ENCODE results near the gene LLPH.

LLPH gene

GRCh38 chr12:66103016-66103913 lies 27.3 kb downstream of the LLPH start:
- no peak for DNase-seq (ENCODE audit: low read depth in 1 of 2, low spot score in 1 of 2)

DNA sequence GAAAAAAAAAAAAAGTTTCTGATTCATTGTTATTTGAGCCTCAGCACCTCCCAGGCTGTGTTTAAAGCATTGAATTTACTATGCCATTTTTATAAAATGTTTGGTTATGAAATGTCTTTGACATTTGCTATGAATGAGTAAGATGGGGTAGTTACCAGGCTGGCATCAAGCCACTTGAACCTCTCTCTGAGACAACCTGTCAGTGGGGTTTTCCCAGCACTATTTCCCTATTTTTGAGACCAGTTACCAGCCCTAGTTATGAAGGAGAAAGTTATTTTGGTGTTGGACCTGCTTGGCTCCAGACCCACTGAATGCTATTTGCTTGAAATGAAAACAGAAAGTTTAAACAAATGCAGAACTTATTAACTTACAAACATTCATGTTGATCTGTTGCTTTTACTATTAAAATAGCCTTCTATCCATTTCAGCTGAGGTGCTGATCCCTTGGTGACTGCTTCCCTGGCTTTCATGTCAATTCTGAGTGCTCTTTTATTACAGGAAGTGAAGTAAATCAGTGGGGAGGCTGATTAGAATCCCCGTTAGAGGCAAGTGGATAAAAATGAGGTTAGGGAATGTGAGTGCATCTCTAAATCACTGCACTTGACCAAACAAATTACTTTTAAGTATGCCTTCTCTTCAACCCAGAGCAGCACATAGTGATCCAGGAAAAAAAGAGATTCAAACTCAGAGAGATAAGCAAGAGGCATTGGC lies 37.8 kb downstream of the LLPH start:
- no peak for DNase-seq (ENCODE audit: low read depth in 1 of 2, low spot score in 1 of 2)

DNA sequence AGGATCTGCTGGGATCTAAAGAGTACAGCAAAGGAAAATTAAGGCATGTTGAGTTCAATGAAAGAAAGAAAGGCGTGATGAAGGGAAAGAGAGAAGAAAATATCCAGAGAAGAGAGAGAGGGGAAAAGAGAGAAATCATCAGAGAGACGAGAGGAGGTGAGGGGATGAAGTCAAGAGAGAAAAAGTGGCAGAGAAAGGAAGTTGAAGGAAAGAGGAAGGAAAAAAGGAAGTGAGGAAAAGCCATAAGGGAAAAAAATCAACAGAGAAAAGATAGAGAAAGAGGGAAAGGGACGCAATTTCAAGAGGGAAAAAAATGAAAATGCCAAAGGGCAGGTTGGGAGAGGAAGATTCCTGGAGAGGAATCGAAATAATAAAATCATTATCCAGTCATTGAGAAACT lies 40.4 kb downstream of the LLPH start:
- no peak for DNase-seq (ENCODE audit: low read depth in 1 of 2, low spot score in 1 of 2)

- DNase-seq (ENCODE audit: low read depth in 1 of 2, low spot score in 1 of 2), result peak in 1 of 2 donors; percentile 19
These were observed 43.1 kb downstream of the LLPH start for GRCh38 chr12:66087365-66087943.

DNA sequence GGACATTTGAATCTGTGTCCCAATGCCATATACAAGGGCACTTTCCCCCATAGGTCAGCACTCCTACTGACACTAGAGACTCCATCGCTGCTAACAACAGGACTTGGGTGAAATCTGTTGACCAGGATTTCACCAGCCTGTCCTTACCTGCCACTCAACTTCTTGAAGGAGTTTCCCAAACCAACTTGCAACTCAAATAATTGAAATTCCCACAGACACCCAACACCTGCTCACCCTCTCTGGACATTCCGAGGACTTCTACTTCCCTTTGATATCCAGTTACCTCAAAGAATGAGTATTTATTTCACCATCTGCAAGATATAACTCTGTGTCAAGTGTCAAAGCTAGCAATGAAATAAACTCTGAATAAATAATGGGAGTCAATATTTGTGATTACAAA lies 44.6 kb downstream of the LLPH start:
- DNase-seq (ENCODE audit: low read depth in 1 of 2, low spot score in 1 of 2), result no peak

GRCh38 chr12:66085213-66085612 lies 45.3 kb downstream of the LLPH start:
- no peak for DNase-seq (ENCODE audit: low read depth in 1 of 2, low spot score in 1 of 2)

DNA sequence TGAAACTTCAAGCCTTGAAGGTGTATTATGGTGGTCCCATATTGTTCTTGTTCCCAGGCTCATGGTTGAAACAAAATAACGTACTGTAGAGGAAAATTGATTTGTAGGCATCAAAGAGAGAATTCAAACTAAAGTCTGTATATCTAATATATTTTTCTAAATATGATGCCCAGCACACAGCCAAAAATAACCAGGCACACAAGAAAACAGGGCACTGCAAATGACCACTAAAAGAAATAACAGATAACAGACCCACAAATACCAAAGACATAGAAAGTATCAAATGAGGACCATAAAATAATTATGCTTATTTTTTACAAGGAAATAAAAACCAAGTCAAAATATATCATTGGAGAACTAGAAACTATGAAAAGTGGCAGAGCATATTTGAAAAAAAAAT lies 46.8 kb downstream of the LLPH start:
- DNase-seq (ENCODE audit: low read depth in 1 of 2, low spot score in 1 of 2), result no peak

DNA sequence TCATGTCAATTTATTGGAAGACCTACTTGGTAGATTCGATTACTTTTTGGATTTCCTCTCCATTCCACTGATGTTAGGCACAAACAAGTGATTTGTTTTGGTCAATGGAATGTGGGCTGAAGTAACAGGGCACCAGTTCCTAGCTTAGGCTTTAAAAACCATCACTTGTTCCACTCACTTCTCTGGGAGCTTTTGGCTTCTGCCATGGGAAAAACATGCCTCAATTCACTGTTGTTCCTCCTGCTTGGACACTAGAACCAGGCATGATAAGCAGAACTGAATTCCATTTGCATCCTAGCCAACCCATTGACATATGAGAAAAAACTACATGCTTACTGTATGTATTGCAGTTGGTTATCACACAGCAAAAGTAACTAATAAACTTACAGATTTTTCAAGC lies 47.8 kb downstream of the LLPH start:
- no peak for DNase-seq (ENCODE audit: low read depth in 1 of 2, low spot score in 1 of 2)

DNA sequence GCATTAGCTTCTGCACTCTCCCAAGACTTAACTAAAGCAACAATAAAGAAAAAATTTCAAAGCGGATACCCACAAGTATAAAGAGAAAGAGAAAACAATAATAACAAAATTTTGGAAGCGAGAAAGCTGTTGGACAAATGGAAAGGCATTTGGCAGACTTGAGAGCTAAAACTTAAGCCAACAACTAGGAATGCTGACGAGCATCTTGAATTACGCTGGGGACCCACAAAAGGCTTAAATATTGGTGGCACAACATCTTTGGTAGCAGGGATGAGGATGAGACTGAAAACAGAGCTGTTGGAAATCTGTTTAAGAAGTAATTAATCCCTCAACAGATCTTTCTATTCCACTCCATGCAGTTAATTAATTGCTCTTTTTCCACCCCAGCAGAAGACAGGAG lies 49.8 kb downstream of the LLPH start:
- DNase-seq (ENCODE audit: low read depth in 1 of 2, low spot score in 1 of 2), result no peak

- DNase-seq (ENCODE audit: low read depth in 1 of 2, low spot score in 1 of 2), result no peak
These were observed 53.0 kb downstream of the LLPH start for GRCh38 chr12:66077542-66077941.

DNA sequence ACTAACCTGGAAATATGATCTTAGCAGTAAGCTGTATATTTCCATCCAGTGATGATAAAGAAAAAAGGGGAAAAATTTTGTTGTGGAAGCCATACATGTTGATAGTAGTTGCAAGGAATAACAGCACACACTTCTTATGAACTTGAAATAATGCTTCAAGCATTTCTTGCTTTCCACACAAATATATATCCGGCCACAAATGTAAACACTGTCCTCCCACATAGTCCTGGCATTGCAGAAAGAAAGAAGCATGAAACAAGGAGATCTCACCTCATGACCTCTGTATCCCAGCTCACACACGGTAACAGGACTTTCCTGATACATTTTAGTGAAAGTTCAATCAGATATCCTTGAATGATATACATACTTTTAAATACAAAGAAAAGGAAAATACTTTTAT lies 56.0 kb downstream of the LLPH start:
- no peak for DNase-seq (ENCODE audit: low read depth in 1 of 2, low spot score in 1 of 2)

GRCh38 chr12:66072566-66072965 lies 58.0 kb downstream of the LLPH start:
- no peak for DNase-seq (ENCODE audit: low read depth in 1 of 2, low spot score in 1 of 2)

DNA sequence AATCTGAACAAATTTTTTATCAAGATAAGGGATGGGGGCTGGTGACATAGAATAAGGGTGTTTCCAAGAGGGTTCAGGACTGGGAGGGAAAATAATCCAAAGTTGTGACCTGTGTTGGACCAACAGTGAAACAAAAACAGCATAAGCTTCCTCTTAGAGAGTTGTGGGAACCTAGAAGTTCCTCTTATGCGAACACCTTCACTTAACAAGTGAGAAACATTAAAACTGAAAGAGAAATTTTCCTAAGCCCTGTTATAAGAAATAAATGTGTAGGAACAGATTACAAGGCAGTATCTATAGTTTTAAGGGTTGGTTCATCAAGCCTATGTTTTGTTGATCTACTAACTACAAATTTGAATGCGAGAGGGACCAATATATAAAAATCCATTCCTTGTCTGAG lies 58.4 kb downstream of the LLPH start:
- DNase-seq (ENCODE audit: low read depth in 1 of 2, low spot score in 1 of 2), result no peak

DNA sequence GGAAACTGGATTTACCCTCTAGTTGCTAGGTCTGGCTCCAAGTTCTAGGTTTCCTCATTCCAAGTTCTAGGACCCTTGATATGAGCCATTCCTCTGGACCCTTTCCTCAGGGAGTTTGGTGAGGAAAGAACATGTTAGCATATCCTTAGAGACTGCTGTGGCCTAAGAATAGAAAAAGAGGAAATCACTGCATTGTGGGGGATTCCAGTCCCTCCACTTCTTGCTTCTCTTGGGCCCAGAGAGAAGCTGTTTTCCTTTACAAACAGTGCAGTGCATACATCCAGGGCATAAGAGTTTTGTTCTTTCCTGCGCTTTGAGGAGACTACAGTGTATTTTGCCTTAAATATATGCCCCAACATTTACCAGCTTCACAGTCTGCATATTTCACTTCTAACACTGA lies 59.0 kb downstream of the LLPH start:
- DNase-seq (ENCODE audit: low read depth in 1 of 2, low spot score in 1 of 2), result no peak

- DNase-seq (ENCODE audit: low read depth in 1 of 2, low spot score in 1 of 2), result no peak
These were observed 60.0 kb downstream of the LLPH start for GRCh38 chr12:66070378-66071120.

DNA sequence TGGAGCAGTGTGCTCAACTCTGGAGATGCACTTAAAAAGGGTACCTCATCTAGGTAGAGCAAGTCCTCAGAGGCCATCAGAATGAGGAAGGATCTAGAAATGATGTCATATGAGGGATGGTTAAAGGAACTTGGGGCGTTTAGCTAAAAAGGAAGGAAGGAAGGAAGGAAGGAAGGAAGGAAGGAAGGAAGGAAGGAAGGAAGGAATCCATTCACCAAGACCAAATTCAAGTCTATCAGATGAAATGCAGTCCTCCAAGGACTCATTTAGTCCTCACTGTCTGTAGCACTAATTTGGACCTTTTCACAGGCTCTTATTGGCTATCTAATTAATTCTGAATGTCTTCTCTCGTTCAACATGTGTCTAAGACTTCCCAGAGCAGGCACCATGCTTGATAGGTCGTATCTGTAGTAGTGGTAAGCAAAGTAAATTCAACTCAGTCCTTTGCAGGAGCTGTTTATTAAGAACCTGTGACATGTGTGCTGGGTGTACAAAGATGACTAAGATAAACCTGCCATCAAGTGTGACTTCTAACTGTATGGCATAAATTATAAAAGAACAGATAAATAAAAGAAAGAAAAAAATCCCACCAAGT lies 63.5 kb downstream of the LLPH start:
- DNase-seq (ENCODE audit: low read depth in 1 of 2, low spot score in 1 of 2), result no peak

Data from stimulated activated CD4-positive, alpha-beta T cell treated with anti-CD3 and anti-CD28 coated beads, Interleukin-15, amount 100 ng/mL, for 1 hour (primary cell).